IMR-90 (cell line): ENCODE data around the gene ACKR4. TPM values are rescaled to one million over a fixed set of nuclear protein-coding genes. Genes with fewer than 3 reads are reported as not detected.

ENCODE experiments used
- ATAC-seq: fragments of 200-7000 bp; cut with Tn5 transposase; 2 replicates; pipeline ENCODE4 v1.9.1; 2020; ENCODE audit warnings: low read depth, mild to moderate bottlenecking, moderate library complexity
- BruUV-seq: library from RNA; stranded (reverse); fragments of 400-500 nt; replicated peaks from 2 replicates; lab custom pipeline; 2021; lab: Mats Ljungman, UMichigan
- CTCF ChIA-PET: fragments of 300-600 bp; formaldehyde crosslinking; extraction: SDS; loops from one replicate; lab custom pipeline; 2021; ENCODE audit warnings: antibody characterized with exemption; lab: Yijun Ruan, JAX
- POLR2A ChIA-PET: fragments of 300-600 bp; sonication (Branson Sonifier 250); formaldehyde crosslinking; loops from one replicate; lab custom pipeline; 2022; ENCODE audit warnings: antibody characterized with exemption; ENCODE audit not compliant: unreplicated experiment; lab: Charles Lee
- DNase-seq: peaks from one replicate; pipeline ENCODE4 v3.0.0; 2013
- H2AFZ ChIP-seq: replicated peaks from 2 replicates; pipeline ENCODE3; 2013; ENCODE audit warnings: low read length, mild to moderate bottlenecking; ENCODE audit not compliant: poor library complexity
- H2AK5ac ChIP-seq: 2 replicates; pipeline ENCODE4 v1.6.1; 2013; ENCODE audit warnings: low read depth, low read length, inconsistent platforms
- H2AK9ac ChIP-seq: replicated peaks from 2 replicates; pipeline ENCODE3; 2013; ENCODE audit warnings: mild to moderate bottlenecking, low read depth, low read length, moderate library complexity; ENCODE audit not compliant: poor library complexity
- H2BK120ac ChIP-seq: 2 replicates; pipeline ENCODE4 v1.6.1; 2013; ENCODE audit warnings: low read depth, low read length, inconsistent platforms
- H2BK15ac ChIP-seq: 3 replicates; pipeline ENCODE4 v1.6.1; 2013; ENCODE audit warnings: low read depth, low read length, inconsistent platforms
- H2BK20ac ChIP-seq: 2 replicates; pipeline ENCODE4 v1.6.1; 2013; ENCODE audit warnings: low read depth, mild to moderate bottlenecking, inconsistent platforms, low read length, moderate library complexity
- H2BK5ac ChIP-seq: 2 replicates; pipeline ENCODE4 v1.6.1; 2013; ENCODE audit warnings: mild to moderate bottlenecking, low read depth, low read length, inconsistent platforms; ENCODE audit not compliant: poor library complexity, severe bottlenecking
- H3K14ac ChIP-seq: replicated peaks from 2 replicates; pipeline ENCODE4 v1.6.1; 2013; ENCODE audit warnings: low read depth, low read length, inconsistent platforms
- H3K18ac ChIP-seq: 2 replicates; pipeline ENCODE4 v1.6.1; 2013; ENCODE audit warnings: low read depth, low read length, control low read depth
- H3K23ac ChIP-seq: 2 replicates; pipeline ENCODE4 v1.6.1; 2013; ENCODE audit warnings: low read depth, low read length, inconsistent platforms
- H3K27ac ChIP-seq: 2 replicates; pipeline ENCODE4 v1.5.1; 2013; ENCODE audit warnings: mild to moderate bottlenecking, control low read depth, low read length; ENCODE audit not compliant: insufficient read depth
- H3K27me3 ChIP-seq: 2 replicates; pipeline ENCODE4 v1.6.1; 2013; ENCODE audit warnings: low read length; ENCODE audit not compliant: control insufficient read depth, insufficient read depth
- H3K36me3 ChIP-seq: 2 replicates; pipeline ENCODE4 v1.6.1; 2013; ENCODE audit warnings: low read length, mixed read lengths; ENCODE audit not compliant: control insufficient read depth, insufficient read depth
- H3K4ac ChIP-seq: 2 replicates; pipeline ENCODE4 v1.6.1; 2013; ENCODE audit warnings: low read depth, low read length, inconsistent platforms
- H3K4me1 ChIP-seq: 2 replicates; pipeline ENCODE4 v1.6.1; 2013; ENCODE audit warnings: low read length, mixed read lengths; ENCODE audit not compliant: control insufficient read depth, insufficient read depth
- H3K4me2 ChIP-seq: 2 replicates; pipeline ENCODE4 v1.6.1; 2013; ENCODE audit warnings: low read depth, mild to moderate bottlenecking, control low read depth, low read length, moderate library complexity
- H3K4me3 ChIP-seq: 2 replicates; pipeline ENCODE4 v1.5.1; 2013; ENCODE audit warnings: low read depth, mild to moderate bottlenecking, control low read depth, low read length, moderate library complexity; ENCODE audit not compliant: insufficient read depth
- H3K56ac ChIP-seq: 2 replicates; pipeline ENCODE4 v1.6.1; 2013; ENCODE audit warnings: low read length, inconsistent platforms; ENCODE audit not compliant: insufficient read depth; ENCODE audit errors: extremely low read depth
- H3K79me1 ChIP-seq, 2 experiments: 2 replicates each; pipeline ENCODE4 v1.6.1; 2013; ENCODE audit warnings: low read length in 2 of 2, inconsistent platforms in 1 of 2, low read depth in 1 of 2
- H3K9ac ChIP-seq: 2 replicates; pipeline ENCODE4 v1.6.1; 2013; ENCODE audit warnings: low read depth, low read length, control low read depth
- H3K9me1 ChIP-seq: 2 replicates; pipeline ENCODE4 v1.6.1; 2013; ENCODE audit warnings: low read length, inconsistent platforms; ENCODE audit not compliant: insufficient read depth
- H3K9me3 ChIP-seq: 2 replicates; pipeline ENCODE4 v1.6.1; 2013; ENCODE audit warnings: low read length; ENCODE audit not compliant: control insufficient read depth, insufficient read depth
- H4K20me1 ChIP-seq: 2 replicates; pipeline ENCODE4 v1.6.1; 2013; ENCODE audit warnings: low read length, inconsistent platforms; ENCODE audit not compliant: insufficient read depth
- H4K5ac ChIP-seq: 2 replicates; pipeline ENCODE4 v1.6.1; 2013; ENCODE audit warnings: mild to moderate bottlenecking, low read depth, low read length, control low read depth
- H4K8ac ChIP-seq, 2 experiments: 2 replicates each; pipeline ENCODE4 v1.6.1; 2013; ENCODE audit warnings: low read depth in 2 of 2, low read length in 2 of 2, control low read depth in 1 of 2, inconsistent platforms in 1 of 2
- H4K91ac ChIP-seq: 2 replicates; pipeline ENCODE4 v1.6.1; 2013; ENCODE audit warnings: low read depth, low read length, inconsistent platforms; ENCODE audit not compliant: insufficient read depth
- CEBPB ChIP-seq: IDR thresholded peaks from 2 replicates; pipeline ENCODE4 v1.6.1; 2012; ENCODE audit warnings: low read depth, low read length, improper control_type of control experiment
- CHD1 ChIP-seq: IDR thresholded peaks from 2 replicates; pipeline ENCODE4 v1.6.1; 2012; ENCODE audit warnings: low read depth, low read length, improper control_type of control experiment
- CTCF ChIP-seq: conservative IDR thresholded peaks from 2 replicates; pipeline ENCODE4 v1.5.1; 2012; ENCODE audit warnings: mild to moderate bottlenecking, low read depth, low read length, improper control_type of control experiment
- FOS ChIP-seq: fragments of 150-350 bp; IDR thresholded peaks from 2 replicates; pipeline ENCODE4 v1.6.1; 2016; ENCODE audit warnings: low read depth, low read length
- MAFK ChIP-seq: IDR thresholded peaks from 2 replicates; pipeline ENCODE4 v1.6.1; 2012; ENCODE audit warnings: low read depth, low read length, improper control_type of control experiment
- RFX5 ChIP-seq: IDR thresholded peaks from 2 replicates; pipeline ENCODE4 v1.8.0; 2012; ENCODE audit warnings: low read depth, mild to moderate bottlenecking, low read length, moderate library complexity
- dilution Hi-C: fragments of 300-500 bp; cut with HindIII; formaldehyde crosslinking; loops from one replicate; pipeline ENCODE4 v1.14.3; 2018; ENCODE audit warnings: low sequenced_read_pairs; ENCODE audit not compliant: unreplicated experiment
- in situ Hi-C: fragments of 300-500 bp; cut with MboI; formaldehyde crosslinking; loops from 3 replicates; pipeline ENCODE4 v1.14.3; 2019; ENCODE audit warnings: low sequenced_read_pairs, inconsistent platforms, mixed read lengths
- intact Hi-C: fragments of 100-400 bp; cut with micrococcal nuclease; formaldehyde crosslinking; loops from 2 replicates; pipeline ENCODE4 v1.10.0; 2022
- polyA plus RNA-seq, 3 experiments: library from polyadenylated mRNA; depleted of rRNA; stranded (reverse); fragments of >200 nt; gene quantifications; 2 replicates each; pipeline ENCODE4 v1.2.3, GENCODE V29; 2012; ENCODE audit warnings: low replicate concordance in 1 of 3
- total RNA-seq: library from RNA; depleted of rRNA; stranded (reverse); fragments of >200 nt; gene quantifications from 2 replicates; pipeline ENCODE4 v1.2.3, GENCODE V29; 2012

The ACKR4 gene
- total and polyA plus RNA-seq, 2 of the 4 experiments (the other 2 are of a cell fraction), result 0.18 TPM; not detected in 1

- POLR2A ChIA-PET, result interaction anchor here (0.5 kb wide), 2 partner anchors 36 to 939 kb away, joined by 3 to 7 read pairs; no protein-coding TSS in a partner anchor
- H3K23ac ChIP-seq, result peak overlapping the region; percentile 90
- H3K4me2 ChIP-seq, result peak overlapping the region; percentile 39; the same call in 1 of the 2 replicates
- dilution Hi-C loops, result no loop called here
- H3K9ac ChIP-seq, result no peak overlapping the region; the same call in 1 of the 2 replicates
- peak overlapping the region; percentile 47 for H2AFZ ChIP-seq
- BruUV-seq, result no TSS peak
- ATAC-seq (peak; percentile 69), DNase-seq (peak; percentile 66)
- H4K20me1 ChIP-seq, result no peaks in the 10 kb centered on the region
- H2AK9ac ChIP-seq, result no peak overlapping the region
- H3K18ac ChIP-seq, result peak overlapping the region; percentile 89; the same call in 1 of the 2 replicates
- H4K8ac ChIP-seq, result peak overlapping the region in 1 of 2 experiments; percentile 88; a peak in 2 of 4 replicates
- peak overlapping the region; percentile 87; the same call in 1 of the 2 replicates for H3K27ac ChIP-seq
- H2BK15ac ChIP-seq, result peak overlapping the region; percentile 43; the same call in 2 of the 3 replicates
- H2BK20ac ChIP-seq, result peak overlapping the region; percentile 99
- peak overlapping the region; percentile 96 for H3K4ac ChIP-seq
- H2AK5ac ChIP-seq, result peak overlapping the region; percentile 35
- H3K9me1 ChIP-seq, result peaks cover 8% of the 10 kb centered on the region
- no peaks in the 10 kb centered on the region for H3K9me3 ChIP-seq
- CTCF ChIA-PET, result interaction anchor here (1.0 to 1.4 kb wide), 2 partner anchors 47 to 59 kb away, joined by 3 to 5 read pairs; no protein-coding TSS in a partner anchor
- peak overlapping the region; percentile 96 for H2BK120ac ChIP-seq
- TF ChIP-seq MAFK, result no peak
- TF ChIP-seq RFX5, result no peak
- no peak for TF ChIP-seq CTCF
- no peak for TF ChIP-seq CHD1
- no peak for TF ChIP-seq FOS
- peak; percentile 42; the same call in 1 of the 2 replicates for TF ChIP-seq CEBPB
- peak overlapping the region; percentile 45 for H4K91ac ChIP-seq
- intact Hi-C loops, result no loop called here
- H3K36me3 ChIP-seq, result peaks cover 5% of the 10 kb centered on the region
- peak overlapping the region; percentile 93 for H3K14ac ChIP-seq
- H3K56ac ChIP-seq, result peak overlapping the region; percentile 18; the same call in 1 of the 2 replicates
- peaks cover 8% of the 10 kb centered on the region for H3K4me1 ChIP-seq
- H4K5ac ChIP-seq, result peak overlapping the region; percentile 75; the same call in 1 of the 2 replicates
- H3K79me1 ChIP-seq, result peaks cover 0 to 12% of the 10 kb centered on the region in 2 experiments; a peak in 1 of 4 replicates
- in situ Hi-C loops, result no loop called here
- no peak overlapping the region for H3K4me3 ChIP-seq
- peak overlapping the region; percentile 100 for H2BK5ac ChIP-seq
- no peaks in the 10 kb centered on the region for H3K27me3 ChIP-seq
Observed at GRCh38 chr3:132595014-132595413, 2.1 kb upstream of the ACKR4 start.
